NCI-H82 treated with DMSO at 0.1 percent for 48 hours (cell line): ENCODE measurements around the gene PDXP.
"Not testable (repeated sequence)": the region's sequence is repeated elsewhere in the genome, so short reads cannot be mapped to it uniquely, and the experiment has no call there.

ENCODE experiments used
- DNase-seq: peaks from one replicate; lab custom pipeline; 2025; ENCODE audit not compliant: unreplicated experiment; lab: John Stamatoyannopoulos, UW

PDXP gene

GRCh38 chr22:37658133-37659065 is at the start of gene PDXP:
PDXP (plus strand) TSS chr22:37658723; CDS start chr22:37658783, 60 bp downstream.
- DNase-seq = peak; percentile 96

- DNase-seq = no peak
These were observed 49.0 kb upstream of the PDXP start for GRCh38 chr22:37609240-37610152.

GRCh38 chr22:37610153-37610475 is 48.4 kb upstream of the PDXP start:
- not testable (repeated sequence) for DNase-seq

GRCh38 chr22:37610480-37611129 is 47.9 kb upstream of the PDXP start:
- DNase-seq = no peak

- DNase-seq = no peak
These were observed 47.3 kb upstream of the PDXP start for GRCh38 chr22:37611207-37611606.

- no peak for DNase-seq
These were observed 42.1 kb upstream of the PDXP start for GRCh38 chr22:37616201-37617083.

GRCh38 chr22:37617431-37617830 is 41.1 kb upstream of the PDXP start:
- no peak for DNase-seq

- DNase-seq = no peak
These were observed 40.4 kb upstream of the PDXP start for GRCh38 chr22:37618072-37618656.

- DNase-seq = no peak
These were observed 39.8 kb upstream of the PDXP start for GRCh38 chr22:37618674-37619073.

- no peak for DNase-seq
These were observed 38.5 kb upstream of the PDXP start for GRCh38 chr22:37619991-37620390.

- no peak for DNase-seq
These were observed 37.1 kb upstream of the PDXP start for GRCh38 chr22:37621352-37621860.

GRCh38 chr22:37623075-37624016 is 35.2 kb upstream of the PDXP start:
- peak; percentile 11 for DNase-seq

- DNase-seq = no peak
These were observed 34.5 kb upstream of the PDXP start for GRCh38 chr22:37624017-37624365.

- DNase-seq = no peak
These were observed 33.6 kb upstream of the PDXP start for GRCh38 chr22:37624876-37625275.

GRCh38 chr22:37625737-37626136 is 32.8 kb upstream of the PDXP start:
- DNase-seq = no peak

- DNase-seq = no peak
These were observed 32.4 kb upstream of the PDXP start for GRCh38 chr22:37626144-37626543.

- no peak for DNase-seq
These were observed 31.9 kb upstream of the PDXP start for GRCh38 chr22:37626556-37627075.

- no peak for DNase-seq
These were observed 31.4 kb upstream of the PDXP start for GRCh38 chr22:37627121-37627520.

- DNase-seq = no peak
These were observed 31.0 kb upstream of the PDXP start for GRCh38 chr22:37627545-37627944.
